ENCODE results near the gene FAM234A.

Gene FAM234A

GRCh38 chr16:301235-301634 lies 66.6 kb downstream of the FAM234A start:
- in situ Hi-C loops (cut with HindIII; ENCODE audit: low pct_ligation_motif_present, low sequenced_read_pairs), result no loop called here
- Histone ChIP-seq H3K27me3 (replicated peaks) (no peaks in the 10 kb centered on the region), H3K4me3 (ENCODE audit: low read depth, low read length) (no peak overlapping the region), H3K27ac (no peak overlapping the region), H3K36me3 (replicated peaks) (peaks cover 23% of the 10 kb centered on the region)
- no peak for DNase-seq
- TF ChIP-seq CTCF (IDR thresholded peaks at IDR 0.05; ENCODE audit: low read depth, low read length, missing control alignments), result no peak

- in situ Hi-C loops (cut with HindIII; ENCODE audit: low pct_ligation_motif_present, low sequenced_read_pairs), result no loop called here
- Histone ChIP-seq H3K36me3 (replicated peaks) (peaks cover 20% of the 10 kb centered on the region), H3K27ac (no peak overlapping the region), H3K27me3 (replicated peaks) (no peaks in the 10 kb centered on the region), H3K4me3 (ENCODE audit: low read depth, low read length) (no peak overlapping the region)
- DNase-seq, result no peak
- TF ChIP-seq CTCF (IDR thresholded peaks at IDR 0.05; ENCODE audit: low read depth, low read length, missing control alignments), result no peak
Observed at GRCh38 chr16:301950-302349, 67.3 kb downstream of the FAM234A start.

GRCh38 chr16:303760-304505 lies 69.3 kb downstream of the FAM234A start:
- H3K27ac ChIP-seq, result no peak overlapping the region

GRCh38 chr16:305916-306626 lies 71.5 kb downstream of the FAM234A start:
- no peak for TF ChIP-seq CTCF (IDR thresholded peaks at IDR 0.05; ENCODE audit: low read depth, low read length, missing control alignments)
- in situ Hi-C loops (cut with HindIII; ENCODE audit: low pct_ligation_motif_present, low sequenced_read_pairs), result no loop called here
- peaks cover 25% of the 10 kb centered on the region for H3K36me3 ChIP-seq (replicated peaks)
- no peak overlapping the region for H3K4me3 ChIP-seq (ENCODE audit: low read depth, low read length)
- no peaks in the 10 kb centered on the region for H3K27me3 ChIP-seq (replicated peaks)
- no peak for DNase-seq
- no peak overlapping the region for H3K27ac ChIP-seq

More at GRCh38 chr16:303760-304505, 69.3 kb downstream of the FAM234A start:
- Histone ChIP-seq H3K36me3 (replicated peaks) (peaks cover 22% of the 10 kb centered on the region), H3K27me3 (replicated peaks) (no peaks in the 10 kb centered on the region), H3K4me3 (ENCODE audit: low read depth, low read length) (no peak overlapping the region)
- TF ChIP-seq CTCF (IDR thresholded peaks at IDR 0.05; ENCODE audit: low read depth, low read length, missing control alignments), result peak; percentile 20
- in situ Hi-C loops (cut with HindIII; ENCODE audit: low pct_ligation_motif_present, low sequenced_read_pairs), result no loop called here
- no peak for DNase-seq

GRCh38 chr16:306911-307370 lies 72.3 kb downstream of the FAM234A start:
- no peak overlapping the region for H3K27ac ChIP-seq
- peaks cover 29% of the 10 kb centered on the region for H3K36me3 ChIP-seq (replicated peaks)
- DNase-seq, result no peak

More at GRCh38 chr16:306911-307370, 72.3 kb downstream of the FAM234A start:
- H3K27me3 ChIP-seq (replicated peaks), result no peaks in the 10 kb centered on the region
- H3K4me3 ChIP-seq (ENCODE audit: low read depth, low read length), result no peak overlapping the region
- in situ Hi-C loops (cut with HindIII; ENCODE audit: low pct_ligation_motif_present, low sequenced_read_pairs), result no loop called here
- no peak for TF ChIP-seq CTCF (IDR thresholded peaks at IDR 0.05; ENCODE audit: low read depth, low read length, missing control alignments)
